ENCODE results near the gene ARPC5.
A peak's percentile ranks its signal among the peaks of the same experiment; 100 is the strongest.
"Not testable (repeated sequence)": the region's sequence is repeated elsewhere in the genome, so short reads cannot be mapped to it uniquely, and the experiment has no call there.

Gene ARPC5

DNA sequence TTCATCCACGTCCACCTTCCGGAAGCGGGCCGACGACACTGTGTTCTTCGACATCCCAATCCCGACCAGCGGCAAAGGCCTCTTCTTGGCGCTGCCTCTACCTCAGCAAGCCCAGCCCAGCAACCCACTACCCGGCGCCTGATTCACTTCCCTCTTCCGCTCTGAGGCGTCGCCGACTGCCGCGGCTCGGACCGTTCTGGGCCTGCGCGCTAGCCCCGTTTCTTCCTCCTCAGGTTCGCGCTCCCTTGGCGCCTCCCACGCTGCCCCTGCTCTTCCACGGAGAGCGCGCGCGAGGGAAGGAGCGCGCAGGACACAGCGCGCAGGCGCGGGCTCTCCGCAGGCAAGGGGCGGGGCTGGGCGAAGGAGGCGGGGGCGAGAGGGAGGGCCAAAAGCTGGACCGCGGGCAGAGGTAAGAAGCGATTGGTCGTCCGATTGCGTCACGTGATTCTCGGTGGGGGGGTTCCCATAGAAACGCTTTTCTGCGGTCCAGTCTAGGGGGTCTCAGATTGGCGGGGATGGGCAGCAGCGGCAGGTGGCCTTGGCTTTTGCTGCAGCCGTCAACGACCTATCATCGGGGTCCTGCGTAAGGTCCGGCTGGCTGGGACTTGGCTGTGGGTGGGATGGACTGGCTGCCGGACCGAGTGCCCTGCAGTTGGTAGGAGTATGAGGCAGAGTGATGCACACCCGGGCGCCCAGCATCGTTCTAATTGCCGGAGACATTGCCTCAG lies at the start of gene ARPC5:
TSS of gene ARPC5 (minus strand) at position 178 of the 728 bp plus-strand sequence. CDS start at position 54, 124 bp downstream.
- Histone ChIP-seq H3K27me3 (replicated peaks; ENCODE audit: control insufficient read depth, insufficient read depth, low read length) (no peaks in the 10 kb centered on the region), H3K4me3 (replicated peaks; ENCODE audit: low read depth, low read length) (peak within 1 kb of the TSS; percentile 83), H3K36me3 (ENCODE audit: control insufficient read depth, insufficient read depth, low read length) (peaks cover 3% of the 10 kb centered on the region)
- peak; percentile 99 for DNase-seq (ENCODE audit: extremely low read depth, insufficient read length)
- TF ChIP-seq CTCF (IDR thresholded peaks at IDR 0.05; ENCODE audit: insufficient read depth, low read length, poor library complexity, severe bottlenecking): no peak

- no peaks in the 10 kb centered on the region for H3K36me3 ChIP-seq (ENCODE audit: control insufficient read depth, insufficient read depth, low read length)
- no peaks in the 10 kb centered on the region for H3K27me3 ChIP-seq (replicated peaks; ENCODE audit: control insufficient read depth, insufficient read depth, low read length)
- DNase-seq (ENCODE audit: extremely low read depth, insufficient read length): no peak
- peak; percentile 72 for TF ChIP-seq CTCF (IDR thresholded peaks at IDR 0.05; ENCODE audit: insufficient read depth, low read length, poor library complexity, severe bottlenecking)
- no peak overlapping the region for H3K4me3 ChIP-seq (replicated peaks; ENCODE audit: low read depth, low read length)
Measured at GRCh38 chr1:183685112-183685713, 49.6 kb upstream of the ARPC5 start.

DNA sequence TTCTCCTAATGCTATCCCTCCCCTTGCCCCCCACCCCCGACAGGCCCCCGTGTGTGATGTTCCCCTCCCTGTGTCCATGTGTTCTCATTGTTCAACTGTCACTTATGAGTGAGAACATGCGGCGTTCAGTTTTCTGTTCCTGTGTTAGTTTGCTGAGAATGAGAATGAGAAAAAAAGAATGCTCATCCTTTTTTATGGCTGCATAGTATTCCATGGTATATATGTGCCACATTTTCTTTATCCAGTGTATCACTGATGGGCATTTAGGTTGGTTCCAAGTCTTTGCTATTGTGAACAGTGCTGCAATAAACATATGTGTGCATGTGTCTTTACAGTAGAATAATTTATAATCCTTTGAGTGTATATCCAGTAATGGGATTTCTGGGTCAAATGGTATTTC lies 43.8 kb upstream of the ARPC5 start:
- not testable (repeated sequence) for DNase-seq (ENCODE audit: extremely low read depth, insufficient read length); H3K36me3 ChIP-seq (ENCODE audit: control insufficient read depth, insufficient read depth, low read length); H3K27me3 ChIP-seq (replicated peaks; ENCODE audit: control insufficient read depth, insufficient read depth, low read length); H3K4me3 ChIP-seq (replicated peaks; ENCODE audit: low read depth, low read length)

DNA sequence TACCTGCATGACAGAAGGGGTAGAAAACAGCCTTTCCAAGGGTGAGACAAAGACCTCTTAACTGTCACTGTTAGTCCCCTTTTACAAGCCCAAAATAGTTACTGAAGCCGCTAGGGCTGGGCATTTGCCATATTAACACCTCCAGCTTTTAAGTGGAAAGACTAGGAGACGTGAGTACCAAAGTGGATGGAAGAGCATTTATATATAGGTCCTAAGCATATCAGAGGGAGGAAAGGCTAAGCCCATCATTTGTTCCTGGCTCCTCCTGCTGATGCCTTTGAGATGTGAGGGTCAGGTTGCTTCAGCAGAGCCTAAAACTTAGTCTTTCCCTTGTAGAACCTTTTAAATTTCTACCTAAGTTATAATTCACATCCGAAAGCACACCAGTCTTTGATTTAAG lies 43.2 kb upstream of the ARPC5 start:
- Histone ChIP-seq H3K36me3 (ENCODE audit: control insufficient read depth, insufficient read depth, low read length) (no peaks in the 10 kb centered on the region), H3K27me3 (replicated peaks; ENCODE audit: control insufficient read depth, insufficient read depth, low read length) (no peaks in the 10 kb centered on the region), H3K4me3 (replicated peaks; ENCODE audit: low read depth, low read length) (no peak overlapping the region)
- no peak for TF ChIP-seq CTCF (IDR thresholded peaks at IDR 0.05; ENCODE audit: insufficient read depth, low read length, poor library complexity, severe bottlenecking)
- no peak for DNase-seq (ENCODE audit: extremely low read depth, insufficient read length)

- Histone ChIP-seq H3K36me3 (ENCODE audit: control insufficient read depth, insufficient read depth, low read length) (no peaks in the 10 kb centered on the region), H3K4me3 (replicated peaks; ENCODE audit: low read depth, low read length) (no peak overlapping the region), H3K27me3 (replicated peaks; ENCODE audit: control insufficient read depth, insufficient read depth, low read length) (no peaks in the 10 kb centered on the region)
- no peak for DNase-seq (ENCODE audit: extremely low read depth, insufficient read length)
- TF ChIP-seq CTCF (IDR thresholded peaks at IDR 0.05; ENCODE audit: insufficient read depth, low read length, poor library complexity, severe bottlenecking): no peak
Measured at GRCh38 chr1:183676586-183677189, 41.1 kb upstream of the ARPC5 start.

GRCh38 chr1:183675883-183676585 lies 40.5 kb upstream of the ARPC5 start:
- no peak for TF ChIP-seq CTCF (IDR thresholded peaks at IDR 0.05; ENCODE audit: insufficient read depth, low read length, poor library complexity, severe bottlenecking)
- no peak overlapping the region for H3K4me3 ChIP-seq (replicated peaks; ENCODE audit: low read depth, low read length)
- no peaks in the 10 kb centered on the region for H3K27me3 ChIP-seq (replicated peaks; ENCODE audit: control insufficient read depth, insufficient read depth, low read length)
- no peak for DNase-seq (ENCODE audit: extremely low read depth, insufficient read length)
- no peaks in the 10 kb centered on the region for H3K36me3 ChIP-seq (ENCODE audit: control insufficient read depth, insufficient read depth, low read length)
